WI38 (cell line): ENCODE measurements around the gene GRIA3.

Experiments
- H3K4me3 ChIP-seq: 2 replicates; pipeline ENCODE4 v1.5.1; 2011; ENCODE audit warnings: low read depth, mild to moderate bottlenecking, control low read depth, low read length
- TF ChIP-seq, protein P1 (sequence below): IDR thresholded peaks from 2 replicates; pipeline ENCODE4 v1.5.1; 2012; ENCODE audit warnings: low read depth, mild to moderate bottlenecking, control low read depth, low read length

GRIA3 gene

DNA sequence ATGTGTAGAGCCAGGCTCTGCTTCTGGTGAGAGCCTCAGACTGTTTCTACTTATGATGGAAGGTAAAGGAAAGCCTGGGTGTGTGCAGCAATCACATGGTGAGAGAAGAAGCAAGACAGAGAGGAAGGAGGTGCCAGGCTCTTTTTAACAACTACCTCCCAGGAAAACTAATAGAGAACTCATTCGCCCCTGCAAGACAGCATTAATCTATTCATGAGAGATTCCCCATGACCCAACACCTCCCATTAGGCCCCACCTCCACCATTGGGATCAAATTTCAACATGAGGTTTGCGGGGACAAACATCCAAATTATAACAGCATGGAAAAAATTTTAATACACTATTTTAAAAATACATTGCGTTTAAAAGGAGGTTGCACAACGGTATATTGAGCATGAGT, 24.7 kb upstream of the GRIA3 start:
- TF ChIP-seq, protein P1, sequence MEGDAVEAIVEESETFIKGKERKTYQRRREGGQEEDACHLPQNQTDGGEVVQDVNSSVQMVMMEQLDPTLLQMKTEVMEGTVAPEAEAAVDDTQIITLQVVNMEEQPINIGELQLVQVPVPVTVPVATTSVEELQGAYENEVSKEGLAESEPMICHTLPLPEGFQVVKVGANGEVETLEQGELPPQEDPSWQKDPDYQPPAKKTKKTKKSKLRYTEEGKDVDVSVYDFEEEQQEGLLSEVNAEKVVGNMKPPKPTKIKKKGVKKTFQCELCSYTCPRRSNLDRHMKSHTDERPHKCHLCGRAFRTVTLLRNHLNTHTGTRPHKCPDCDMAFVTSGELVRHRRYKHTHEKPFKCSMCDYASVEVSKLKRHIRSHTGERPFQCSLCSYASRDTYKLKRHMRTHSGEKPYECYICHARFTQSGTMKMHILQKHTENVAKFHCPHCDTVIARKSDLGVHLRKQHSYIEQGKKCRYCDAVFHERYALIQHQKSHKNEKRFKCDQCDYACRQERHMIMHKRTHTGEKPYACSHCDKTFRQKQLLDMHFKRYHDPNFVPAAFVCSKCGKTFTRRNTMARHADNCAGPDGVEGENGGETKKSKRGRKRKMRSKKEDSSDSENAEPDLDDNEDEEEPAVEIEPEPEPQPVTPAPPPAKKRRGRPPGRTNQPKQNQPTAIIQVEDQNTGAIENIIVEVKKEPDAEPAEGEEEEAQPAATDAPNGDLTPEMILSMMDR = no peak

DNA sequence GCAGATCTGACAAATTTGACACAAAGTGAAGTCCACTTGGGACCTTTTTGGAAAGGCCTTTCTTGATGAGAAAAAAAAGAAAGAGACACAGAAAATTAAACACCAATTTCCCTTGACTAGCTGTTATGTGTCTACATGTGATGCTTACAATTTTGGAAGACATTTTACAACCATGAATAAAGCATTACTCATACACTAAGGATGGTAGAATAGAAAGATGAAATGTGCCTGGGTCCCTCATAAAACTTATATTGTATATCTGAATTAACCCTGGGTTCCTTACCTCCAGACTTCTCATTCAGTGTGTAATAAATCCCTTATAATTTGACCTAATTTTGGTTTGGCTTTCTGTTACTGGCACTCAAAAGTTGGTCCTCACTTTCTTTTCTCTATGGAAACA, 16.5 kb upstream of the GRIA3 start:
- H3K4me3 ChIP-seq = no peak overlapping the region
- TF ChIP-seq, protein P1 = no peak

More for the DNA sequence above, 24.7 kb upstream of the GRIA3 start:
- H3K4me3 ChIP-seq = no peak overlapping the region

DNA sequence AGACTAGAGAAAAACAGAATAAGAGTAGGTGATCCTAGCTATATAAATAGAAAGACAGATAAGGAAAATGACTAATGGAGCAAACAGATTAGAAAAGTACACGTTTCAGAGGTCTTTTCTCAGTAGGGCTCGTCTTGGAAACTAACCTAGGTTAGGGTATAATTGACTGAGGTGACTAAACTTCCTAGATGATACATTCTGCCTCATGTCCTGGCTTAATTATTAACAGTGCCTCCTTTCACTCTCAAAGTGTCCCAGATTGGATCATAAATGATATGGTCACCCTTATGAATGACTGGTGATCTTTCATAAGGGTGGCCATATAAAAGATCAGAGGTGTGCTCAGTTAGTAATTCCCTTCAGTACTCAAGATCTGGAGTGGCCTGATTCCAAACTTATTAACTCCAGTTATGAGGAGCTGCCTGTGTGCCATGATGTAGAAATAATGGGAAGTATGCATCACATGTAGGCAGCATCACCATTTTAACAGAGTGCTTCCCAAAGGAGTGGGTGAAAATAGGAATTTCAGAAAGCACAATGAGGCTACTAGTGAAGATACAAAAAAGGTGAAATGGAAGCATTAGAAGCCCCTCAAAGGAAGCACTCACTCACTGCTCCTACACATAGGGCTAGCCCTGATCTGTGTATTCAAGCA, 14.7 kb upstream of the GRIA3 start:
- H3K4me3 ChIP-seq = no peak overlapping the region
- TF ChIP-seq, protein P1 = no peak

DNA sequence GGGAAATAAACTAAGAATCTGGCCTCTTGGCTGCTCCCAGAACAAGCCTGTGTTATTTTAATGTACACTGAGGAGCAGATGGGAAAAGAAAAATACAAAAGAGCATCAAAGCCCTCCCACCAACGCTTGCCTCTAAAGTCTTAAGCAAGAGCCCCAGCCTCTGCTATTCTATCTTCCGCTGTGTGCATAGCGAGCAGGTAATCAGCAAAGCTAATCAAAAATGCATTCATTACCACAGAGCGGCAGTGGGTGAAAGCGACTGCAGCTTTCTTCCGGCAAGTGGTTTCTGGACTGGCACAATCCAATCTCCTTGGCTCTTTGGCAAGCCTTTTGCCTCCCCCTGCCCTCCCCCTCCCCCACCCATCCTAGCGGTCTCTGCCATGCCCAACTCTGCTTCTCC, 13.5 kb upstream of the GRIA3 start:
- TF ChIP-seq, protein P1 = no peak
- H3K4me3 ChIP-seq = no peak overlapping the region

DNA sequence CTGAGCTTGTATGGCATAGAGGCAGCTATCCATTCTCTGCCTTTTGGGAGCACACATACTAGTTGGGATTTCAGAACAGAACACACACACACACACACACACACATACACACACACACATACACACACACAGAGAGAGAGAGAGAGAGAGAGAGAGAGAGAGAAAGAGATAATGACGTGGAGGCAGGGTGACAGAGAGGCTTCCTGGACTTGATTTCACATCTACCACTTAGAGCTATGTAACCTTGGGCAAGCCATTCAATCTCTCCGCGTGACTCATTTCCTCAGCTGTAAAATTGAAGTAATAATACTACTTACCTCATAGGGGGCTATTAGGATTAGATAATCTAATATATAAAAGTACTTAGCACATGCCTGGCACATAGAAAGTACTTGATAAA, 12.3 kb upstream of the GRIA3 start:
- no peak overlapping the region for H3K4me3 ChIP-seq
- TF ChIP-seq, protein P1 = no peak

DNA sequence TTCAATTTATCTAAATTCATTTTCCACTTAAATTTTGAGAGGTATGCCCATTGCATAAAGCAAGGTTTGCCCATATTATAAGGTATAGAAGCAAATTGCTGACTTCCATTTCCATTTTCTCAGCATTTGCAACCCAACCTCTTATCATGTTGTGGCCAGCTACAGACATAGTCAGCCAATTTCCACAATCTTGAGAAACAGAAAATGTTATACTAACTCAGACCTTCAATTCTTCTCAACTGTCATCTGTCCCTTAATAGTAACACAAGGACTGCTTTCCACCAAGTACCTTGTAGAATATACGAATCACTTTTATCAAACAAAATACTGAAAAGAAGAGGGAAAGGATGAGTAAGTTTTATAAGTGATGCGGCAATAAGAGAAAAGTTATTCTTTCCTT, 11.2 kb upstream of the GRIA3 start:
- H3K4me3 ChIP-seq = no peak overlapping the region
- TF ChIP-seq, protein P1 = no peak

DNA sequence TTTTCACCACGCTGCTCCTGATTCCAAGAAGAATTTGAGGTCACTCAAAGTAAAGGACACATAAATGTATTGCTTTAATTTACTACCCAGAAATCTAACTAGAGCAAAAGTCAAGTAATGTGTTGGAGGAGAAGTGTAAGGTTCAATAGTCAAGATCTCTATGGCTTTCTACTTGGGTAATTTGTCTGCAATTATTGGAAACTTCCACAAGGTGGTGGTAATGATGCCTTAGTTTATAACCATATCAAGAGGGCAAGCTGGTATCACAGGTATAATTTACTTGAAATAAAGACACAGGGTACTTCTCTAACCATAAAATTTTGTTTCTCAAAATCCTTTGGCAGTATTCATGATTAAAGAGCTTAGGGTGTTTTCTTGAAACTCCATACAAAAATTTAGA, 10.2 kb upstream of the GRIA3 start:
- TF ChIP-seq, protein P1 = no peak
- no peak overlapping the region for H3K4me3 ChIP-seq
